GM12878 (cell line): ENCODE measurements around the gene GRIA4. TPM values are rescaled to one million over a fixed set of nuclear protein-coding genes. Genes with fewer than 3 reads are reported as not detected.

Experiments used
- ATAC-seq: fragments of 200-7000 bp; cut with Tn5 transposase; 3 replicates; pipeline ENCODE4 v1.9.1; 2020; ENCODE audit warnings: mild to moderate bottlenecking, moderate library complexity
- BruUV-seq: library from RNA; stranded (reverse); fragments of 400-500 nt; replicated peaks from 2 replicates; lab custom pipeline; 2021; lab: Mats Ljungman, UMichigan
- CTCF ChIA-PET: fragments of 300-600 bp; sonication (Branson Sonifier 250); formaldehyde crosslinking; extraction: SDS; loops from one replicate; lab custom pipeline; 2021; ENCODE audit warnings: inconsistent platforms; lab: Yijun Ruan, JAX
- POLR2A ChIA-PET: fragments of 350-600 bp; formaldehyde crosslinking; extraction: SDS; loops from one replicate; lab custom pipeline; 2021; ENCODE audit warnings: inconsistent platforms; lab: Charles Lee
- RAD21 ChIA-PET: fragments of 300-600 bp; sonication (Branson Sonifier 250); formaldehyde crosslinking; loops from one replicate; lab custom pipeline; 2023; ENCODE audit warnings: antibody characterized with exemption; ENCODE audit not compliant: unreplicated experiment; lab: Charles Lee
- SMC1A ChIA-PET: fragments of 300-600 bp; sonication (Branson Sonifier 250); formaldehyde crosslinking; loops from one replicate; lab custom pipeline; 2023; ENCODE audit not compliant: unreplicated experiment, uncharacterized antibody; lab: Charles Lee
- DNase-seq: peaks from one replicate; pipeline ENCODE4 v3.0.0-alpha.2; 2011; ENCODE audit warnings: low read depth, low spot score
- FAIRE-seq: peaks from 3 replicates; lab custom pipeline; 2011; peaks lifted over from hg19 to GRCh38; lab: Jason Lieb, UNC
- H2AFZ ChIP-seq: 2 replicates; pipeline ENCODE4 v1.6.0; 2011; ENCODE audit warnings: low read depth, low read length, control low read depth; ENCODE audit not compliant: control insufficient read depth
- H3K27ac ChIP-seq: 2 replicates; pipeline ENCODE4 v1.5.1; 2011; ENCODE audit warnings: control low read depth; ENCODE audit not compliant: control insufficient read depth, insufficient read depth
- H3K27me3 ChIP-seq, 2 experiments: replicated peaks in 1 of 2; 2 replicates each; pipeline versions ENCODE4 v1.6.0 to v1.6.1; 2011; ENCODE audit warnings: low read length in 1 of 2; ENCODE audit not compliant: control insufficient read depth in 2 of 2, insufficient read depth in 2 of 2
- H3K36me3 ChIP-seq, 2 experiments: 2 replicates each; pipeline ENCODE4 v1.5.1; 2011; ENCODE audit warnings: low read length in 1 of 2; ENCODE audit not compliant: control insufficient read depth in 2 of 2, insufficient read depth in 2 of 2
- H3K4me1 ChIP-seq: 2 replicates; pipeline ENCODE4 v1.6.1; 2011; ENCODE audit warnings: mild to moderate bottlenecking, low read length, moderate library complexity, mixed read lengths; ENCODE audit not compliant: control insufficient read depth, insufficient read depth
- H3K4me2 ChIP-seq: 2 replicates; pipeline ENCODE4 v1.6.0; 2011; ENCODE audit warnings: control low read depth; ENCODE audit not compliant: control insufficient read depth, insufficient read depth
- H3K4me3 ChIP-seq: fragments of 200-600 bp; sonication (generic); 2 replicates; pipeline ENCODE4 v1.5.1; 2016
- H3K79me2 ChIP-seq: 2 replicates; pipeline ENCODE4 v1.6.0; 2011; ENCODE audit warnings: low read length; ENCODE audit not compliant: control insufficient read depth, insufficient read depth
- H3K9ac ChIP-seq: 2 replicates; pipeline ENCODE4 v1.8.0; 2011; ENCODE audit warnings: low read length, control low read depth, mixed read lengths; ENCODE audit not compliant: control insufficient read depth, insufficient read depth
- H3K9me3 ChIP-seq: replicated peaks from 3 replicates; pipeline ENCODE4 v1.5.1; 2011; ENCODE audit warnings: mild to moderate bottlenecking, low read length; ENCODE audit not compliant: control insufficient read depth, insufficient read depth
- H4K20me1 ChIP-seq: 2 replicates; pipeline ENCODE4 v1.6.0; 2011; ENCODE audit not compliant: control insufficient read depth, insufficient read depth
- BRCA1 ChIP-seq: IDR thresholded peaks from 2 replicates; pipeline ENCODE4 v1.6.1; 2011; ENCODE audit warnings: low read depth, low read length, improper control_type of control experiment
- FOXK2 ChIP-seq: fragments of 450-650 bp; IDR thresholded peaks from 2 replicates; pipeline ENCODE4 v1.6.1; 2017; ENCODE audit warnings: mild to moderate bottlenecking, moderate library complexity
- ZBTB33 ChIP-seq: fragments of 450-650 bp; IDR thresholded peaks from 2 replicates; pipeline ENCODE4 v1.6.1; 2017; ENCODE audit warnings: mild to moderate bottlenecking
- in situ Hi-C: fragments of 300-500 bp; cut with MboI; formaldehyde crosslinking; loops from 9 replicates; pipeline ENCODE4 v1.14.3; 2018; ENCODE audit warnings: mixed read lengths
- intact Hi-C: fragments of 100-400 bp; cut with micrococcal nuclease; formaldehyde crosslinking; loops from one replicate; pipeline ENCODE4 v1.14.2; 2022; ENCODE audit not compliant: unreplicated experiment
- polyA plus RNA-seq, 11 experiments: library from polyadenylated mRNA; depleted of rRNA in 4 of 11; unstranded in 6 of 11; stranded (reverse) in 5 of 11; fragments of >200 nt; fragmentation: Nextera tagmentation in 4 of 11; fragmentation: Illumina TruSeq in 1 of 11; extraction: Ambion mirVana in 4 of 11; extraction: Trizol in 1 of 11; gene quantifications; 1 replicate in 1 of 11; 2 replicates in 10 of 11; pipeline versions ENCODE4 v1.2.1 to v1.2.3, GENCODE V29; 2011 to 2016; ENCODE audit warnings: inconsistent platforms in 2 of 11, missing spikeins in 2 of 11, low read depth in 1 of 11
- total RNA-seq, 4 experiments: library from RNA; depleted of rRNA in 3 of 4; stranded (reverse); fragments of >200 nt in 3 of 4; fragmentation: Illumina TruSeq in 1 of 4; extraction: Trizol in 1 of 4; gene quantifications; 2 replicates each; pipeline versions ENCODE4 v1.2.1 to v1.2.3, GENCODE V29; 2013 to 2021
- TF ChIP-seq, protein P1 (sequence below): fragments of 450-650 bp; IDR thresholded peaks from 2 replicates; pipeline ENCODE4 v1.6.1; 2014; ENCODE audit warnings: mild to moderate bottlenecking
- TF ChIP-seq, protein P2 (sequence below): IDR thresholded peaks from 2 replicates; pipeline ENCODE4 v1.6.1; 2012; ENCODE audit warnings: low read depth, low read length, improper control_type of control experiment
- TF ChIP-seq, protein P3 (sequence below): fragments of 450-650 bp; IDR thresholded peaks from 2 replicates; pipeline ENCODE4 v1.6.1; 2016; ENCODE audit warnings: mild to moderate bottlenecking, moderate library complexity, borderline replicate concordance

The GRIA4 gene
- total and polyA plus RNA-seq, 10 of the 15 experiments (the other 5 are each of a cell fraction or from before 2014, with no cell fraction given) = 0.04 TPM; not detected in 9

- ATAC-seq = no peak
- no peak for DNase-seq
- Histone ChIP-seq H3K27ac (no peak overlapping the region), H3K4me2 (no peak overlapping the region), H4K20me1 (no peaks in the 10 kb centered on the region), H2AFZ (no peak overlapping the region), H3K9me3 (no peaks in the 10 kb centered on the region), H3K4me1 (no peaks in the 10 kb centered on the region), H3K27me3 (no peaks in the 10 kb centered on the region), H3K79me2 (no peaks in the 10 kb centered on the region), H3K36me3 (no peaks in the 10 kb centered on the region), H3K4me3 (no peak overlapping the region), H3K9ac (no peak overlapping the region)
- TF ChIP-seq, protein P1, sequence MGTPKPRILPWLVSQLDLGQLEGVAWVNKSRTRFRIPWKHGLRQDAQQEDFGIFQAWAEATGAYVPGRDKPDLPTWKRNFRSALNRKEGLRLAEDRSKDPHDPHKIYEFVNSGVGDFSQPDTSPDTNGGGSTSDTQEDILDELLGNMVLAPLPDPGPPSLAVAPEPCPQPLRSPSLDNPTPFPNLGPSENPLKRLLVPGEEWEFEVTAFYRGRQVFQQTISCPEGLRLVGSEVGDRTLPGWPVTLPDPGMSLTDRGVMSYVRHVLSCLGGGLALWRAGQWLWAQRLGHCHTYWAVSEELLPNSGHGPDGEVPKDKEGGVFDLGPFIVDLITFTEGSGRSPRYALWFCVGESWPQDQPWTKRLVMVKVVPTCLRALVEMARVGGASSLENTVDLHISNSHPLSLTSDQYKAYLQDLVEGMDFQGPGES = no peak
- TF ChIP-seq, protein P2, sequence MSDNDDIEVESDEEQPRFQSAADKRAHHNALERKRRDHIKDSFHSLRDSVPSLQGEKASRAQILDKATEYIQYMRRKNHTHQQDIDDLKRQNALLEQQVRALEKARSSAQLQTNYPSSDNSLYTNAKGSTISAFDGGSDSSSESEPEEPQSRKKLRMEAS = no peak
- TF ChIP-seq ZBTB33 (no peak), FOXK2 (no peak), BRCA1 (no peak)
- TF ChIP-seq, protein P3, sequence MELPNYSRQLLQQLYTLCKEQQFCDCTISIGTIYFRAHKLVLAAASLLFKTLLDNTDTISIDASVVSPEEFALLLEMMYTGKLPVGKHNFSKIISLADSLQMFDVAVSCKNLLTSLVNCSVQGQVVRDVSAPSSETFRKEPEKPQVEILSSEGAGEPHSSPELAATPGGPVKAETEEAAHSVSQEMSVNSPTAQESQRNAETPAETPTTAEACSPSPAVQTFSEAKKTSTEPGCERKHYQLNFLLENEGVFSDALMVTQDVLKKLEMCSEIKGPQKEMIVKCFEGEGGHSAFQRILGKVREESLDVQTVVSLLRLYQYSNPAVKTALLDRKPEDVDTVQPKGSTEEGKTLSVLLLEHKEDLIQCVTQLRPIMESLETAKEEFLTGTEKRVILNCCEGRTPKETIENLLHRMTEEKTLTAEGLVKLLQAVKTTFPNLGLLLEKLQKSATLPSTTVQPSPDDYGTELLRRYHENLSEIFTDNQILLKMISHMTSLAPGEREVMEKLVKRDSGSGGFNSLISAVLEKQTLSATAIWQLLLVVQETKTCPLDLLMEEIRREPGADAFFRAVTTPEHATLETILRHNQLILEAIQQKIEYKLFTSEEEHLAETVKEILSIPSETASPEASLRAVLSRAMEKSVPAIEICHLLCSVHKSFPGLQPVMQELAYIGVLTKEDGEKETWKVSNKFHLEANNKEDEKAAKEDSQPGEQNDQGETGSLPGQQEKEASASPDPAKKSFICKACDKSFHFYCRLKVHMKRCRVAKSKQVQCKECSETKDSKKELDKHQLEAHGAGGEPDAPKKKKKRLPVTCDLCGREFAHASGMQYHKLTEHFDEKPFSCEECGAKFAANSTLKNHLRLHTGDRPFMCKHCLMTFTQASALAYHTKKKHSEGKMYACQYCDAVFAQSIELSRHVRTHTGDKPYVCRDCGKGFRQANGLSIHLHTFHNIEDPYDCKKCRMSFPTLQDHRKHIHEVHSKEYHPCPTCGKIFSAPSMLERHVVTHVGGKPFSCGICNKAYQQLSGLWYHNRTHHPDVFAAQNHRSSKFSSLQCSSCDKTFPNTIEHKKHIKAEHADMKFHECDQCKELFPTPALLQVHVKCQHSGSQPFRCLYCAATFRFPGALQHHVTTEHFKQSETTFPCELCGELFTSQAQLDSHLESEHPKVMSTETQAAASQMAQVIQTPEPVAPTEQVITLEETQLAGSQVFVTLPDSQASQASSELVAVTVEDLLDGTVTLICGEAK = no peak
- ChIA-PET RAD21 (no interaction called here), SMC1A (no interaction called here), POLR2A (no interaction called here), CTCF (interaction anchor here (0.5 kb wide), 1 partner anchor 1078 kb away, joined by 3 read pairs; no protein-coding TSS in a partner anchor)
- intact Hi-C loops (no loop called here), in situ Hi-C loops (no loop called here)
- FAIRE-seq = no peak
- BruUV-seq = no TSS peak
Observed at GRCh38 chr11:105642870-105643269, 33.0 kb downstream of the GRIA4 start.
